GM21576 (cell line): Measurements from ENCODE around the gene ARHGAP6.
"Not testable (repeated sequence)": the region's sequence is repeated elsewhere in the genome, so short reads cannot be mapped to it uniquely, and the experiment has no call there.

ENCODE experiments used
- ATAC-seq: cut with Tn5 transposase; IDR thresholded peaks from one replicate; pipeline ENCODE4 v1.9.1; 2021; ENCODE audit warnings: mild to moderate bottlenecking, moderate library complexity; ENCODE audit not compliant: unreplicated experiment

ARHGAP6 gene

GRCh38 chrX:11647138-11647537 is 18.6 kb downstream of the ARHGAP6 start:
- no peak for ATAC-seq

- no peak for ATAC-seq
Observed at GRCh38 chrX:11641349-11642065, 24.2 kb downstream of the ARHGAP6 start.

DNA sequence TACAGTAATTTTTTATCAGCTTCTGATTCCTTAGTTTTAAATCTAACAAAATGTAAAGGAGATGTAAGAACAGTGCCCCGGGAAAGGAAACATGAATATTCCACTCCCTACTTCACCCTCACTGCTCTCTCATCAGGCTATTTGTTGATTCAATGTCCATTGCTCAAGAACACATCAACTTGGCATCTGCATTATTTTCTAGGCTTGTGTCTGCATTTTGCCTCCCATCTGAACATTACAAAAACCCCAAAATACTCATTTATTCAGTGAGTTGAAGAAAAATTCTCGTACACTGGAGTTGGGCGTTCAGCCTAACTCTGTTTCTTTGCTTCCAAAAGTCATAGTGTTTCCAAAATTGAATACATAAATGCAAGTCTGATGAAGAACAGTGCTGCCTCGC is 25.6 kb downstream of the ARHGAP6 start:
- ATAC-seq = no peak

DNA sequence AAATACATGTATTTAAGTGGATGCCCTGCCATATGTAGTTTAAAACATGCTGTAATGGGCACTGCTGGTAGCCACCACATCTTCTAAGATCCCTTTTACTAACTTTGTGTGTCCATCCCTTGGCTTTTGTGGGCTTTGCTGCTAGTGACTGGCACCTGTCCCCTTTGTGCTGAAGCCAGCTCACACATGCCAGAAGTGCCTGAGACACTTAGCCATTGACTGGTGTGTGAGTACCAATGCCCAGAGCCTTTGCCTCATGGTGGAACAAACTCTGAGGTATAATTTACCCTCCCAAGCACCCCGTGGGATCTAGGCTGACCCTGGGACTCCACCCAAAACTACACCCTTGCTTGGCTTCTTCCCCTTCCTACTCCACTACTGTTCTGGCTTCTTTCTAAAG is 33.0 kb downstream of the ARHGAP6 start:
- no peak for ATAC-seq

DNA sequence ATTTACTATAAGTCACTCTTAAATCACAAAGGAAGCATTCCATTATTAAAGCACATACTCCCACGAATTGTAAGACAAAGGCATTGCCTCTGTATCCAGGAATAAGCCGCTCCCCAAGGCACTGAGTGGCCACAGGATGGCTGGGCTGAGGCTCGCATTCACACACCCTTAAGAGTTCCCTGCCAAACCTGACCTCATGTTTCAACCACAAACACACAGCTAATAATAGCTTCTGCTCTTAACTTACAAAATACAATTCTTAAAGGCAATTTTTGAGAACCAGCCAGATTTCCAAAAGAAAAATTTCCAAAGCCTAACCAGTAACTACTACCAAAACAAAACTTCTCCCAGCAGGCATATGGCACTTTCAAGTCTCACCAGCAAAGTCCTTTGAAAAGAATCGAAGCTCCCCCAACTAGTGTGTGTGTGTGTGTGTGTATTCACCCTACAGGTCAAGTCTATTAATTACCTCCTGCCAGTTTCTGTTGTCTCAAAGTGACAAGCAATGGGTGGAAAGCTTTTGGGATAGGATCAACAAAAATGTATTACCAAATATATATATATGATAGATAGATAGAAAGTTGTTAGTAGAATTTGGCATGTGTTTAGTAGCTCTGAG is 36.0 kb downstream of the ARHGAP6 start:
- no peak for ATAC-seq

- ATAC-seq = no peak
Observed at GRCh38 chrX:11628399-11628798, 37.3 kb downstream of the ARHGAP6 start.

DNA sequence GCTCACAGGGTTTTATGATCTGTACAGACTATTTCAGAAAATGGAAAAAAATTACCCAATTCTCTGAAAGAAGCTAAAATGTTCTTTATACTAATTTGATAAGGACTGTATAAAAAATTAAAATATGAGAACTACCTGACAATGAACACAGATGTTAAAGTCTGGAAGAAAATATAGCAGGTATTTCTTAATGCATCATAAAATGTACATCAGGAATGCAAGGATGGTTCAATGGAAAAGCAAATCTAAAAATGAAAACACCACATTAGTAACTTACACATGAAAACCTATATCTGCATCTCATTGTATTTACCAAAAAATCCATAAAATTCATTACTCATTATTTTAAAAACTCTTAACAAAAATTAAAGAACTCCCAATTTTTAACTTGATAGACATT is 39.4 kb downstream of the ARHGAP6 start:
- ATAC-seq = no peak

GRCh38 chrX:11619441-11619840 is 46.3 kb downstream of the ARHGAP6 start:
- no peak for ATAC-seq

- not testable (repeated sequence) for ATAC-seq
Observed at GRCh38 chrX:11614253-11614652, 51.5 kb downstream of the ARHGAP6 start.

GRCh38 chrX:11611965-11612364 is 53.8 kb downstream of the ARHGAP6 start:
- no peak for ATAC-seq

DNA sequence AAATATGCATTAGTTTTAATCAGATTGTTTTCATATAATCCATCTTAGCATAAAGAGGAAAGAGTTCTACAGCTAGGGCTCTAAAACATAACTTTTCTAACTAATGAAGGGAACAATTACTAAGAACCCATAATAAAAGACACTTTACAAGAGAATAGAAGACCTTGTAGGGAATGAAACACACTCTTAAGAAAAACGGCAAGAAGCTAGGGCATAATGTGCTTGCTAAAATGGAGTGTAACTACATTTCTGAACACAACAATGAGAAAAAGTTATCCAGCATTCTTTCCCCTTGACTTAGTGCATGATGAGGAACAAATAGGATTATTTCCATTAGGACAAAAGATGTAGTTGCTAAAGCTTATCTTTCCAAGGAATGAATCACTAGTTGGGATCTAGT is 54.6 kb downstream of the ARHGAP6 start:
- ATAC-seq = no peak

DNA sequence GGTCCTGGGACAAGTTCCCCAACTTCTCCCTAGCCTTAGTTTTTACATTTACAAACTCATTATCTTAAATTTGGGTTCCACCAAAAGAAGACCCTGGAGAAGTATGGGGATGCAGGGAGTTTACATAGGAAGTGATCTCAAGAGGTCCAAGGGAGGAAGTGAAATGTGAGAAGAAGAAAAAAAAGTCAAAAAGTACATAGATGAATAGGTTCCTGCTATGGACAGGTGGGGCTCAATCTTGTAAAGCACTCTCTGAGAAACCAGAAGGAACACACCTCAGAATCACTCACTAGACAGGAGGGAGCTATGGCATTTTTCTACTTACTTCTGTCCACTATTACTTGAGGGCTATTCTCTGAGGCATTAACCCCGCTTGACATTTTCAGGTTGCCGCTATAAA is 56.6 kb downstream of the ARHGAP6 start:
- peak; percentile 77 for ATAC-seq

DNA sequence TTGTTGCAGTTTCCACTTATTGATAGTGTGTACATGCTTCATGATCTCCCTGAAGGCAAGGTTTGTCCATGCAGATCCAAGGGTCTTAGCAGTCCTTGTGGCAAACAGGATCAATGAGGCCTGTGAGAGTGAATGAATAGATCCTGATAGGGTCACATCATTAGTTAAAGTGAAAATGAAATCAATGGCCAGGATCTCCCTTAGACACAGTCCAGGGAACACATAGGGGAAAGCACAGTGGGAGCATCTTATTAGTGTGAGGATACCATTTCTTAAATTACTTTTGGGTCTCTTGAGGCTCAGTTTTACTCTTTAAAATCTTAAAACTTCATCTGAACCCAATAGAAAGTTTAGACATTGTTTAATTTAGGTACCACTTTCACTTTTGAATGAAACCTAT is 59.3 kb downstream of the ARHGAP6 start:
- ATAC-seq = no peak

GRCh38 chrX:11600578-11600977 is 65.1 kb downstream of the ARHGAP6 start:
- no peak for ATAC-seq

DNA sequence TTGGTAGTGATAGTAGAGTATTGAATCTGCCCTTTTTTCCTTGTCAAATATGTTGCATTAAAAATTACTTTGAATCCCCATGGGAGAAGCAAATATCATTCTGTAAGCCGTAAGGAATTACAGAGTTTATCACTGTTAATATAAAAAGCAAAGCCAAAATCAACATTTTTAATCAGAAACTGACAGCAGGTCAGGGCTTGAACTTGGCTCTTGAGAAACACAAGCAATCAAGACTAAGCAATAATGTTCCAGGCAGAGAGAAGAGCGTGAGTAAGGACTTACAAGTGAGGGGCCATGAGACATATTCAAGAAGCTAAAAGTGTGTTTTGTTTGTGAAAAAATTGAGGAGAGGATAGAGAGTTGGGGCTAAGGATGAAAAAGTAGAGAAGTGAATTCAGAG is 68.2 kb downstream of the ARHGAP6 start:
- ATAC-seq = no peak

DNA sequence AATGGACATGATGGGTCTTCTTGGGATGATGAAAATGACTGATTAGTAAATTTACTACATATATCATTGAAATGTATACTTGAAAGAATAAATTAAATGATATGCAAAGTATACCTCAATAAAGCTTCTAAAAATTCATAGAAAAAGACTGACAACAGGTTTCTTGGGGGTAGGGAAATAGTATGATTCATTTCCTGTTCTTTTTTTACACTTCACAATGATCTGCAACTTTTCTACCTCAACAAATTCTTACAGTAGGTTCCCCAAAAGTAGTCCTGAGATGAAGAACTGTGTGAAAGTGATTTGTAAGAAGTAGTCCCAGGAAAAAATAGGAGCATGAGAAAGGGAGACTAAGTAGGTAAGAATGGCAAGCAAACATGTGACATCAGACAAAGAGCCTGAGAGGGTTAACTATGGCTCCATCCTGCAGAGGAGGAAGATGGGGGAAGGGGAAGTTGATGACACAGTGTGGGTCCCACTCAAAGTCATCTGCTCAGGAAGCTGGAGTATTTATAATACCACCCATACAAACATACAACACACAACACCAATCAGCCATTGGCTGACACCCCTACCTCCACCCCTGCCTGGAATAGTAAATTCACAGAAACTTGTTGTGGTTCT is 73.9 kb downstream of the ARHGAP6 start:
- no peak for ATAC-seq

DNA sequence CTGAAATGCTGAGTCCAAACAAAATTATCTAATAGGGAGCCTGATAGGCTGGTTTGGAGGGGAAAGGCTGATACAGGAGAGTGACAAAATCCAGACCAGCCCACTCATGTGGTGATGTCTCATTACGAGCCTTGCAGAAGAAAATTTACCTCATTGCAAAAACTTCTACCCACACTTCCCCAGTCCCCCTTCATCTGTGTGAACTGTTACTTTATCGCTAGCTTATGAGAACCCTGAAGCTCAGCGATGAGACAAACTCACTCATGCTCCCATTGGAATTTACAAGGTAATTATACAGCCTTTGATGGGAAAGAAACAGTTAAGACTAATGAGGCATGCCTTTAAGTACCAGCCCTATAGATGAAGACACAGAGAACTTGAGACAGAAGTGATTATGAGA is 76.1 kb downstream of the ARHGAP6 start:
- no peak for ATAC-seq

GRCh38 chrX:11588097-11588496 is 77.6 kb downstream of the ARHGAP6 start:
- ATAC-seq = no peak

- no peak for ATAC-seq
Observed at GRCh38 chrX:11585174-11585573, 80.5 kb downstream of the ARHGAP6 start.

DNA sequence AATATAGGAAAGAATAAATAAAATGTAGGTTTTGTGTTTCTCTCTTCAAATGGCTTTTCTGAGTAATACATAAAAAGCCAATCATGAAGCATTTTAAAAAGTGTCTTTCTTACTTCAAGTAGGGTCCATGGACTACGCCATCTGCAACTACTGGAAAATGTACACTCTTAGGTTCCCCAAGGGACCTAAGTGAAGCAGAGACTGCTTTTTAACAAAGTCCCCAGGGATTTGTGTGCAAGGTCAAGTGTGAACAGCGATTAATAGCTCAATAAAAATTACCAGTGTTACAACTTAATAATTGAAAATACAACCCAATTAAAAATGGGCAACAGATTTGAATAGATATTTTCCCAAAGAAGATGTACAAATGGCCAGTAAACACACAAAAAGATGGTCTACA is 84.9 kb downstream of the ARHGAP6 start:
- no peak for ATAC-seq

GRCh38 chrX:11579636-11580600 is 85.8 kb downstream of the ARHGAP6 start:
- ATAC-seq = no peak
